Measurements from ENCODE around the gene ZNF532. TPM values are rescaled to one million over a fixed set of nuclear protein-coding genes. Genes with fewer than 3 reads are reported as not detected.
"Not testable (repeated sequence)": the region's sequence is repeated elsewhere in the genome, so short reads cannot be mapped to it uniquely, and the experiment has no call there.

The ZNF532 gene, protein sequence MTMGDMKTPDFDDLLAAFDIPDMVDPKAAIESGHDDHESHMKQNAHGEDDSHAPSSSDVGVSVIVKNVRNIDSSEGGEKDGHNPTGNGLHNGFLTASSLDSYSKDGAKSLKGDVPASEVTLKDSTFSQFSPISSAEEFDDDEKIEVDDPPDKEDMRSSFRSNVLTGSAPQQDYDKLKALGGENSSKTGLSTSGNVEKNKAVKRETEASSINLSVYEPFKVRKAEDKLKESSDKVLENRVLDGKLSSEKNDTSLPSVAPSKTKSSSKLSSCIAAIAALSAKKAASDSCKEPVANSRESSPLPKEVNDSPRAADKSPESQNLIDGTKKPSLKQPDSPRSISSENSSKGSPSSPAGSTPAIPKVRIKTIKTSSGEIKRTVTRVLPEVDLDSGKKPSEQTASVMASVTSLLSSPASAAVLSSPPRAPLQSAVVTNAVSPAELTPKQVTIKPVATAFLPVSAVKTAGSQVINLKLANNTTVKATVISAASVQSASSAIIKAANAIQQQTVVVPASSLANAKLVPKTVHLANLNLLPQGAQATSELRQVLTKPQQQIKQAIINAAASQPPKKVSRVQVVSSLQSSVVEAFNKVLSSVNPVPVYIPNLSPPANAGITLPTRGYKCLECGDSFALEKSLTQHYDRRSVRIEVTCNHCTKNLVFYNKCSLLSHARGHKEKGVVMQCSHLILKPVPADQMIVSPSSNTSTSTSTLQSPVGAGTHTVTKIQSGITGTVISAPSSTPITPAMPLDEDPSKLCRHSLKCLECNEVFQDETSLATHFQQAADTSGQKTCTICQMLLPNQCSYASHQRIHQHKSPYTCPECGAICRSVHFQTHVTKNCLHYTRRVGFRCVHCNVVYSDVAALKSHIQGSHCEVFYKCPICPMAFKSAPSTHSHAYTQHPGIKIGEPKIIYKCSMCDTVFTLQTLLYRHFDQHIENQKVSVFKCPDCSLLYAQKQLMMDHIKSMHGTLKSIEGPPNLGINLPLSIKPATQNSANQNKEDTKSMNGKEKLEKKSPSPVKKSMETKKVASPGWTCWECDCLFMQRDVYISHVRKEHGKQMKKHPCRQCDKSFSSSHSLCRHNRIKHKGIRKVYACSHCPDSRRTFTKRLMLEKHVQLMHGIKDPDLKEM (N-terminal part only)
- total RNA-seq (10 to 100 TPM; 12.9 to 17.7 TPM), total RNA-seq (17.3 to 31.7 reads per million in 2 donors)

DNA sequence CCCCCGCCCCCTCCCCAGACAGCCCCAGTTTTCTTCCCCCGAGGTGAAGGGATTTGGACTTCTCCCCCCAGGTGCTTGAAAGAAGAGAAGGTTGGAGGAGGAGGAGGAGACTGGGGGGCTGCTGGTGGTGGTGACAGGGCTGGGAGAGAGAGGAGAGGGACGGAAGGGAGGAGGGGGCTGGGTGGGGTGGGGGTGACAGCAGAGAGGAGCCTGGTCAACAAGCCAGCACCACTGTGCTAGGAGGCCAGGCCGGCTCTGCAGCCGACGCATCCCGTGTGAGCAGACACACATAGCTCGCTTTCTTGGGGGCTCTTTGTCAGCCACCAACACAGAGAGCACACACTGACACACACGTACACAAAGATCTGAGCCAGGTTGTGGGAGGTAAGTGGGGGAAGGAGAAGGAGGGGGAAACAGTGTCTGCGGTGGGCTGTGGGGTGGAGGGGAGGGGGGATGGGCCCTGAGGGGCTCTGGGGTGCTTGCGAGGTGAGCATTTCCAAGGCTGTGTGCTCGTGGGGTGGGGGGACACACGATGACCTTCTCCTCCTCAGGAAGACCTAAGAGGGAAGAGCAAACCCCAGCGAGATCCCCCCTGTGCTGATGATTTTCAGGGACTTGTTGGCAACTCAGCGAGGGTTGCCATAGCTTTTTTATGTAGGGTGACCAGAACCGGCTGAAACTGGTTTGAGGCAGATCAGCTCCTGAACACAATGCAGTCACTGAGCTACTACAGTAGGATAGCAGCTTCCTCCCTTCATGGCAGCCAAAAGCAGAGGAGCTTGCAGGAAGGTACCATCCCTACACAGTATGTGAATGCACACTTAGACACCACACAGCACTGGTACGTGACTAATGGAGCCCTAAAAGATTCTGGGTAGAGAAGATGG lies at the start of gene ZNF532:
TSS of gene ZNF532 (plus strand) at position 732 of the 887 bp plus-strand sequence. CDS start 53,411 bp downstream, outside the sequence.
- ATAC-seq (peak; percentile 31), DNase-seq (no peak)
- Mint-ChIP-seq H3K4me1 (peaks cover 14% of the 10 kb centered on the region), H3K27me3 (peaks cover 61% of the 10 kb centered on the region), H3K4me3 (peak within 1 kb of the TSS; percentile 74), H3K27ac (peak within 1 kb of the TSS; percentile 76), H3K36me3 (ENCODE audit: low read depth) (peaks cover 3% of the 10 kb centered on the region)
- no peaks in the 10 kb centered on the region for H3K9me3 ChIP-seq (ENCODE audit: control insufficient read depth, low read length, poor library complexity, severe bottlenecking)

DNA sequence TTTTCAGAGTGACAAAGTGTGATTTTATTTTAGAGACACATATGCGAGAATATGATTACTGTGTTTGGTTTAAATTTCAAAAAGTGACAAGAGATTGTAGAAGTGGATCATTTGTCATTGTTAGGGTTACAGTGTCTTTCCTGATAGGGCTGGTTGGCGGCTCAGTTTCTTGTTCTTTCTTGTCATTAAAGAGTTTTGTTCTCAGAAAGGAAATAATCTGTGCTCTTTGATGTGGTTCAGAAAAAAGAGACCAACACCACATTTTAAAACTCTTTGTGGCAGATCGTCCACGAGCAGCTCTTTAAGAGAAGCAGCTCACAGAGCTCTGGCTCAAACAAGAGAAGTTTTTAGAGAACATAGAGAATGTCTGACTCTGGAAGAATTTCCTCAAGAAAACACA lies 45.6 kb upstream of the ZNF532 start:
- Mint-ChIP-seq H3K36me3 (ENCODE audit: low read depth) (peaks cover 5% of the 10 kb centered on the region), H3K4me3 (peak overlapping the region; percentile 72), H3K27ac (peak overlapping the region; percentile 19), H3K4me1 (peaks cover 17% of the 10 kb centered on the region), H3K27me3 (peaks cover 57% of the 10 kb centered on the region)
- DNase-seq (no peak), ATAC-seq (peak; percentile 88)
- H3K9me3 ChIP-seq (ENCODE audit: control insufficient read depth, low read length, poor library complexity, severe bottlenecking): no peaks in the 10 kb centered on the region

DNA sequence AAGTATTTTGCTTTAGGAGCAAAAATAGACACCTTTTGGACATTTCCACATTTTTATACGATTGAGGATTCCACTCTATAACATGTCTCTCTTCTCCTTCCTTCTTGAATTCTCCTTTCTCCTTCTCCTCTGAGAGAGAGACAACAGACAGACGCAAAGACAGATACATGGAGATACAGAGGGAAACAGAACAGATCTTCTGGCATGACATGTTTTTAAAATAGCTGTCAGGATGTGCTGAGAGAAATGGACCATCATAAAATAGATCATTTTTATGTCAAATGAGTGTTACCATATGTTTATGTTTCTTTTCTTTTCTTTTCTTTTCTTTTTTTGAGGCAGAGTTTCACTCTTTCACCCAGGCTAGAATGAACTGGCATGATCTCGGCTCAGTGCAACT lies 44.4 kb upstream of the ZNF532 start:
- DNase-seq (no peak), ATAC-seq (no peak)
- peaks cover 56% of the 10 kb centered on the region for H3K27me3 Mint-ChIP-seq
- H3K27ac Mint-ChIP-seq: no peak overlapping the region
- no peak overlapping the region for H3K4me3 Mint-ChIP-seq
- H3K9me3 ChIP-seq (ENCODE audit: control insufficient read depth, low read length, poor library complexity, severe bottlenecking): no peaks in the 10 kb centered on the region
- peaks cover 17% of the 10 kb centered on the region for H3K4me1 Mint-ChIP-seq
- H3K36me3 Mint-ChIP-seq (ENCODE audit: low read depth): no peaks in the 10 kb centered on the region

DNA sequence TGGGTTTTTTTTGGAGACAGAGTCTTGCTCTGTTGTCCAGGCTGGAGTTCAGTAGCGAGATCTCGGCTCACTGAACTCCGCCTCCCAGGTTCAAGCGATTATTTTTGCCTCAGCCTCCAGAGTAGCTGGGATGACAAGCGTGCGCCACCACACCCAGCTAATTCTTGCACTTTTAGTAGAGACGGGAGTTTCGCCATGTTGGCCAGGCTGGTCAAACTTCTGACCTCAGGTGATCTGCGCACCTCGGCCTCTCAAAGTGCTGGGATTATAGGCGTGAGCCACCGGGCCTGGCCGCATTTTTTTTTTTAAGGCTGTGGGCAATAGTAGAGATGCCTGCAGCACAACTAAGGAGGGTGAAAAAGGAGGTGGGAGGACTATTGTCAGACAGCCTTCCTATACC lies 41.7 kb upstream of the ZNF532 start:
- Mint-ChIP-seq H3K27me3 (peaks cover 53% of the 10 kb centered on the region), H3K27ac (no peak overlapping the region), H3K36me3 (ENCODE audit: low read depth) (no peaks in the 10 kb centered on the region), H3K4me1 (peaks cover 17% of the 10 kb centered on the region), H3K4me3 (no peak overlapping the region)
- DNase-seq (no peak), ATAC-seq (no peak)
- no peaks in the 10 kb centered on the region for H3K9me3 ChIP-seq (ENCODE audit: control insufficient read depth, low read length, poor library complexity, severe bottlenecking)

DNA sequence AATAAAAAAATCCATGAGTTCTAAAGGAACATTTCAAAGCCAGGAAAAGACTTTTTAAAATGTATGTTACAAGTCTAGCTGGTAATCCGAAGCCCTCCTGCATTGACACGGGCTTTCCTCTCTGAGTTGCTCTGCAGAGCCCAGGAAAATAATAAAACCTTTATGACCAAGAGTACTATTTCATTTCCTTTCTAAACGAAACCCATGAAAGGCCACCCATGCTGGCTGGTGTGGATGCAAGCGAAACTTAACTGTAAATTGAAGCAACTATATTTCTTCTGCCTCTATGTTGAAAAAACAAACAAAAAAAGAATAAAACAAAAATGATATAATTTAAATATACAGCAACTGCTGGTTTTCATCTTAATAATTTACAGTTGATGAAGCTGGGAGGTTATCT lies 41.3 kb upstream of the ZNF532 start:
- no peak for ATAC-seq
- Mint-ChIP-seq H3K27me3 (peaks cover 57% of the 10 kb centered on the region), H3K4me1 (peaks cover 17% of the 10 kb centered on the region), H3K36me3 (ENCODE audit: low read depth) (no peaks in the 10 kb centered on the region), H3K27ac (no peak overlapping the region), H3K4me3 (no peak overlapping the region)
- no peaks in the 10 kb centered on the region for H3K9me3 ChIP-seq (ENCODE audit: control insufficient read depth, low read length, poor library complexity, severe bottlenecking)
- DNase-seq: no peak

DNA sequence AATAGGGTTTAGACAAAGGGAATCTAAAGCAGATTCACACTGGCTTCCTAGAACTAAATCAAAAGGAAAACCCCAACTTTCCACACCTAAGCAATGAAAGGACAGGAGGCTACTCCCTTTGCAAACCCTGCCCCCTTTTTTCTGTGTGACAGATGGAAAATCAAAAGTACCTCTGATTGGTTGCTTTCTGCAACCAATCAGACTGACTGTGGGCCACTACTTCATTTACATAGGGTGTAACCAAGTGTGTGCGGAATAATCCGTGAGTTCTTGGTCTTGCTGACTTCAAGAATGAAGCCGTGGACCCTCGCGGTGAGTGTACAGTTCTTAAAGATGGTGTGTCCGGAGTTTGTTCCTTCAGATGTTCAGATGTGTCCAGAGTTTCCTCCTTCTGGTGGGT lies 37.8 kb upstream of the ZNF532 start:
- not testable (repeated sequence) for H3K27ac Mint-ChIP-seq, H3K4me3 Mint-ChIP-seq, H3K4me1 Mint-ChIP-seq

DNA sequence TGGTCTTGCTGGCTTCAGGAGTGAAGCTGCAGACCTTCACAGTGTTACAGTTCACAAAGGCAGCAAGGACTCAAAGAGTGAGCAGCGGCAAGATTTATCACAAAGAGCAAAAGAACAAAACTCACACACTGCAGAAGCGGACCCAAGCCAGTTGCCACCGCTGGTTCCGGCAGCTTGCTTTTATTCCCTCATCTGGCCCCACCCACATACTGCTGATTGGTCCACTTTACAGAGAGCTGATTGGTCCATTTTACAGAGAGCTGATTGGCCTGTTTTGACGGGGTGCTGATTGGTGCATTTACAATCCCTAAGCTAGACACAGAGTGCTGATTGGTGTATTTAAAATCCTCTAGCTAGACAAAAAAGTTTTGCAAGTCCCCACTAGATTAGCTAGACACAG lies 37.2 kb upstream of the ZNF532 start:
- peaks cover 2% of the 10 kb centered on the region for H3K4me1 Mint-ChIP-seq
- no peak overlapping the region for H3K4me3 Mint-ChIP-seq
- peaks cover 67% of the 10 kb centered on the region for H3K27me3 Mint-ChIP-seq
- DNase-seq (no peak), ATAC-seq (no peak)
- H3K27ac Mint-ChIP-seq: no peak overlapping the region
- H3K36me3 Mint-ChIP-seq (ENCODE audit: low read depth): no peaks in the 10 kb centered on the region
- no peaks in the 10 kb centered on the region for H3K9me3 ChIP-seq (ENCODE audit: control insufficient read depth, low read length, poor library complexity, severe bottlenecking)

More for the DNA sequence above, 37.8 kb upstream of the ZNF532 start:
- DNase-seq; H3K36me3 Mint-ChIP-seq (ENCODE audit: low read depth); H3K9me3 ChIP-seq (ENCODE audit: control insufficient read depth, low read length, poor library complexity, severe bottlenecking); ATAC-seq: not testable (repeated sequence)
- peaks cover 64% of the 10 kb centered on the region for H3K27me3 Mint-ChIP-seq

DNA sequence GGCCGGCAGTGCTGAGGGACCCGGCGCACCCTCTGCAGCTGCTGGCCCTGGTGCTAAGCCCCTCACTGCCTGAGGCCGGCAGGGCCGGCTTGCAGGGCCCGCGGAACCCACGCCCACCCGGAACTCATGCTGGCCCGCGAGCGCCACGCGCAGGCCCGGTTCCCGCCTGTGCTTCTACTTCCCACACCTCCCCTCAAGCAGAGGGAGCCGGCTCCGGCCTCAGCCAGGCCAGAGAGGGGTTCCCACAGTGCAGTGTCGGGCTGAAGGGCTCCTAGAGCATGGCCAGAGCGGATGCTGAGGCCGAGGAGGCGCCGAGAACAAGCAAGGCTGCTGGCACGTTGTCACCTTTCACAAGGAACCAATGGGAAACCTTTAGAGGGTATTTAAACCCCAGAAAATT lies 36.8 kb upstream of the ZNF532 start:
- ATAC-seq: no peak
- DNase-seq: no peak
- Mint-ChIP-seq H3K4me1 (no peaks in the 10 kb centered on the region), H3K27me3 (peaks cover 67% of the 10 kb centered on the region), H3K36me3 (ENCODE audit: low read depth) (no peaks in the 10 kb centered on the region), H3K4me3 (no peak overlapping the region), H3K27ac (no peak overlapping the region)
- no peaks in the 10 kb centered on the region for H3K9me3 ChIP-seq (ENCODE audit: control insufficient read depth, low read length, poor library complexity, severe bottlenecking)

DNA sequence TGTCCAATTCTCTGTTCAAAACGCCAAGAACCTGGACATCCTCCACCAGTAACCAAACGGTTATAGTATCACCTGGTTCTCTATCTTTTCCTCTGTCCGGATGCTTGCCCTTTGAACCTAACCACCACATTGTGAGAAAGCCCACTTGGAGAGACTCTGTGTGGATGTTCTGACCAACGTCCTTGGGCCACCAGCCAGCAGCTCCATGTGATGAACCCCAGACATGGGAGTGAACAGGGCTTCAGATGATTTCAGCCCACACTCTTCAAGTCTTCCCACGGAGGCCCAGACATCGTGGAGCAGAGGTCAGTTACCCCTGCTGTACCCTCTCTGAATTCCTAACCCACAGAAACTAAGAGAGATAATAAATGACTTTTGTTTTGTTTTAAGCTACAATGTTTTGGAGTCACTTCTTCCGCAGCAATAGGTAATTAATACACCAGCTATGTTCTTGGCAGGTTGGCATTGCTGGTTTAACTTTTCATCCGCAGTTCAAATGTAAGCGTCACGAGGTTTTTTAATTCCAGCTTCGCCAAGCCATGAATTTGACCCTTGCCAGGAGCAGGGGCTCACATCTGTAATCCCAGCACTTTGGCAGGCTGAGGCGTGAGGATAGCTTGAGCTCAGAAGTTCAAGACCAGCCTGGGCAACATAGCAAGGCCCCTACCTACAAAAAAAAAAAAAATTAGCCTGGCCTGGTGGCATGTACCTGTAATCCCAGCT lies 36.1 kb upstream of the ZNF532 start:
- H3K36me3 Mint-ChIP-seq (ENCODE audit: low read depth): no peaks in the 10 kb centered on the region
- DNase-seq: no peak
- no peak overlapping the region for H3K27ac Mint-ChIP-seq
- H3K9me3 ChIP-seq (ENCODE audit: control insufficient read depth, low read length, poor library complexity, severe bottlenecking): no peaks in the 10 kb centered on the region
- no peak overlapping the region for H3K4me3 Mint-ChIP-seq
- H3K27me3 Mint-ChIP-seq: peaks cover 64% of the 10 kb centered on the region
- ATAC-seq: no peak
- H3K4me1 Mint-ChIP-seq: no peaks in the 10 kb centered on the region

DNA sequence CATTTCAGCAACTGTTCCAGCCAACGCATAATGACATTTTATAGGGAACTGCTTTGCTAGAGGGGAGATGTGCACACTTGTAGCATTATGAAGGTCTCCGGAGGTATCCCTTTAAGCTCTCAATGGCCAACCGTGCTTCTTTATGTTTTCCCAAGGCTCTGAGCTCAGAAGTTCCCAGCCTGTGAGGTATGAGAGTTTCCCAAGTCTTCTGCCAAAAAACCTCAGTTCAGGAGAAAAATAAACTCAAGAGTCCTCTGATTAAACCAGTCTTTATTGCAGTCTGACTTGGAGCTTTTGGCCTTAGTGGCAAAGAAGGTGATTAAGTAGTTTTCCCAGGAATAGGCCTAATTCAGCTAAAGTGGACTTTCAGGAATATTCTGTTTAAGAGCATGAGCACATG lies 35.4 kb upstream of the ZNF532 start:
- H3K4me1 Mint-ChIP-seq: no peaks in the 10 kb centered on the region
- no peaks in the 10 kb centered on the region for H3K36me3 Mint-ChIP-seq (ENCODE audit: low read depth)
- no peak overlapping the region for H3K27ac Mint-ChIP-seq
- ATAC-seq: no peak
- no peaks in the 10 kb centered on the region for H3K9me3 ChIP-seq (ENCODE audit: control insufficient read depth, low read length, poor library complexity, severe bottlenecking)
- DNase-seq: no peak
- H3K4me3 Mint-ChIP-seq: no peak overlapping the region
- H3K27me3 Mint-ChIP-seq: peaks cover 67% of the 10 kb centered on the region

DNA sequence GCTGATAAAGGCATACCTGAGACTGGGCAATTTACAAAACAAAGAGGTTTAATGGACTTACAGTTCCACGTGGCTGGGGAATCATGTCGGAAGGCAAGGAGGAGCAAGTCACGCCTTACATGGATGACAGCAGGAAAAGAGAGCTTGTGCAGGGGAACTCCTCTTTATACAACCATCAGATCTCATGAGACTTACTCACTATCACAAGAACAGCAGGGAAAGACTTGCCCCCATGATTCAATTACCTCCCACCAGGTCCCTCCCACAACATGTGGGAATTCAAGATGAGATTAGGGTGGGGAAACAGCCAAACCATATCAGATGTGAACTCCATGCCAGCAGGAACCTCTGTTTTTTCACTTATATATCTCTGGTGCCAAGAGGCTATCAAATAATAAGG lies 34.8 kb upstream of the ZNF532 start:
- H3K27ac Mint-ChIP-seq: peak overlapping the region; percentile 24
- not testable (repeated sequence) for H3K36me3 Mint-ChIP-seq (ENCODE audit: low read depth); ATAC-seq; H3K4me3 Mint-ChIP-seq; H3K4me1 Mint-ChIP-seq; DNase-seq; H3K9me3 ChIP-seq (ENCODE audit: control insufficient read depth, low read length, poor library complexity, severe bottlenecking)
- peaks cover 66% of the 10 kb centered on the region for H3K27me3 Mint-ChIP-seq

DNA sequence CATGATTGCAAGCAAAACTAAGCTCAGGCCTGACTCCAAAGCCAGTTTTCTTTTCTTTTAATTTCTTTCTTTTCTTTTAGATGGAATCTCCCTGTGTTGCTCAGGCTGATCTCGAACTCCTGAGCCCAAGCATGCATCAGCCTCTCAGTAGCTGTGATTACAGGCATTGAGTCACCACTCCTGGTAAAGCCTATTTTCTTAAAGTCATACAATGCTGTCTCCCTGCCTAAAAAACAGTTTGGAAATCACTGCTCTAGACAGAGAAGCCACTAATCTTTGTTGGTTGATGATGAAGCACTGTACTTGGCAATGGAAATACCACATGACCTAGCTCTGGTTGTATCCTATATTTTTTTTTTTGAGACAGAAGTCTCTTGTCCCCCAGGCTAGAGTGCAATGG lies 33.1 kb upstream of the ZNF532 start:
- no peak for ATAC-seq
- peaks cover 50% of the 10 kb centered on the region for H3K27me3 Mint-ChIP-seq
- DNase-seq: no peak

More for the DNA sequence above, 33.1 kb upstream of the ZNF532 start:
- H3K36me3 Mint-ChIP-seq (ENCODE audit: low read depth): no peaks in the 10 kb centered on the region
- H3K27ac Mint-ChIP-seq: no peak overlapping the region
- H3K4me1 Mint-ChIP-seq: no peaks in the 10 kb centered on the region
- H3K9me3 ChIP-seq (ENCODE audit: control insufficient read depth, low read length, poor library complexity, severe bottlenecking): no peaks in the 10 kb centered on the region
- H3K4me3 Mint-ChIP-seq: no peak overlapping the region
